IPS-18a (cell line): ENCODE measurements around the gene LHCGR.

Source experiments
- H3K27ac ChIP-seq: one replicate; pipeline ENCODE4 v1.5.1; 2013; ENCODE audit warnings: low read length
- H3K27me3 ChIP-seq: one replicate; pipeline ENCODE4 v1.6.1; 2013; ENCODE audit warnings: mild to moderate bottlenecking, low read length; ENCODE audit not compliant: control insufficient read depth, insufficient read depth
- H3K36me3 ChIP-seq: one replicate; pipeline ENCODE4 v1.6.1; 2013; ENCODE audit warnings: low read depth, low read length; ENCODE audit not compliant: control insufficient read depth
- H3K4me1 ChIP-seq: one replicate; pipeline ENCODE4 v1.6.1; 2013; ENCODE audit warnings: low read depth, low read length; ENCODE audit not compliant: control insufficient read depth
- H3K4me3 ChIP-seq: one replicate; pipeline ENCODE4 v1.5.1; 2013; ENCODE audit warnings: low read length
- H3K9ac ChIP-seq: one replicate; pipeline ENCODE4 v1.6.1; 2013; ENCODE audit warnings: mild to moderate bottlenecking, low read length, moderate library complexity
- H3K9me3 ChIP-seq: one replicate; pipeline ENCODE4 v1.6.1; 2013; ENCODE audit warnings: low read depth, low read length; ENCODE audit not compliant: control insufficient read depth

The LHCGR gene

DNA sequence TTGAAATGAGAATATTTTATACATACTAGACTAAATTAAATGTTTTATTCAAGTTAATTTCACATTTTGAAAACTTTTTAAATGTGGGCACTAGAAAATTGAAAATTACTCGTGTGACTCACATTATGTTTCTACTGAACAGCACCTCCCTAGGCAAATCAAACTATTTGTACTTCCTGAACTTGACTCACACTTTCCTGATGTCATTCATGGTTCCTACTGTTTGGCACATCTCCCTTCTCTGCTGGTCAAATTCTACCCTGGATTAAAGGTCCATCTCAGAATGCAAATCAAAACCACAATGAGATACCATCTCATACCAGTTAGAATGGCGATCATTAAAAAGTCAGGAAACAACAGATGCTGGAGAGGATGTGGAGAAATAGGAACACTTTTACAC, 16.7 kb downstream of the LHCGR start:
- Histone ChIP-seq H3K9ac (no peak overlapping the region), H3K36me3 (no peaks in the 10 kb centered on the region), H3K4me1 (no peaks in the 10 kb centered on the region), H3K27ac (no peak overlapping the region), H3K9me3 (no peaks in the 10 kb centered on the region), H3K4me3 (no peak overlapping the region), H3K27me3 (no peaks in the 10 kb centered on the region)

- Histone ChIP-seq H3K9ac (no peak overlapping the region), H3K36me3 (no peaks in the 10 kb centered on the region), H3K27me3 (no peaks in the 10 kb centered on the region)
Measured at GRCh38 chr2:48736251-48736650, 19.3 kb downstream of the LHCGR start.

GRCh38 chr2:48734576-48735303, 20.8 kb downstream of the LHCGR start:
- Histone ChIP-seq H3K4me3 (no peak overlapping the region), H3K27me3 (no peaks in the 10 kb centered on the region), H3K27ac (no peak overlapping the region)

More at GRCh38 chr2:48736251-48736650, 19.3 kb downstream of the LHCGR start:
- Histone ChIP-seq H3K4me3 (no peak overlapping the region), H3K9me3 (no peaks in the 10 kb centered on the region), H3K4me1 (peaks cover 10% of the 10 kb centered on the region), H3K27ac (no peak overlapping the region)

DNA sequence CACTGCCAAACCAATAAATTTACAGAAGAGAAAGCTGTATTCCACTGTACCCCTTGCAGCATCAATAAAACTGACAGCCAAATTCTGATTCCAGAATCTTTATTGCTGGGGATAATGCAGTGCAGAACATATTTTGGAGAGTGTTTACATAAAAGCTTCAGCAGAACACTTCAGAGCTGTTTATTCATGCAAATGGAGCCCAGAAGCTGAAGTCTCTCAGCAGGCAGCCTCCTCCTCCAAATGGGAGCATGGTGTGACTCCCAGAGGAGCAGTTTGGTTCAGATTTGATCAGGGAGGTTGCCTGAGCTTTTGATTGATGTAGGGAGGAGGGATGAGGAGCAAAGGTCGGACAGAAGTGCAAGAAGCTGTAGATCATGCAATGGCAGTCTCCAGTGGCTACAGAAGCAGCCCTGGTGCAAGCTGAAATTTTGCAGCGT, 22.4 kb downstream of the LHCGR start:
- Histone ChIP-seq H3K4me3 (no peak overlapping the region), H3K9ac (no peak overlapping the region), H3K9me3 (no peaks in the 10 kb centered on the region), H3K27ac (no peak overlapping the region), H3K36me3 (no peaks in the 10 kb centered on the region), H3K4me1 (peaks cover 35% of the 10 kb centered on the region), H3K27me3 (no peaks in the 10 kb centered on the region)

More at GRCh38 chr2:48734576-48735303, 20.8 kb downstream of the LHCGR start:
- Histone ChIP-seq H3K9ac (no peak overlapping the region), H3K4me1 (peaks cover 18% of the 10 kb centered on the region), H3K36me3 (no peaks in the 10 kb centered on the region), H3K9me3 (no peaks in the 10 kb centered on the region)

DNA sequence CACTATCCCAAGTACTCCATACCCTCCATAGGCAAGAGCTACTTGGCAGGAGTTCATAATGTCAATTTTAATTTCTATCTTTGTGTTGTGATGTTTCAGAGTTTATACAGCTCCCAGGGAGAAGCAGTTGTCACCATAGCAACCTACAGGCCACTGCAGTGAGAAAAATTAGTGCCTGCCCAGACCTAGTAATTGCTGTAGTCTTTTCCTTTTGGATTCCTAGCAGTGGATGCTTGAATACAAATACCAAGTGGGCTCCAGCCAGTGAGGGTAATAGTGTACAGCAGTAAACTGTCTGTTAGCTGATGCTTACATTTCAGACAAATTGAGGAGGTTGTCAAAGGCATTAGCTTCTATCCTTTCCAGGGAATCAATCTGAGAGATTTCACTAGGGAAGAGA, 26.7 kb downstream of the LHCGR start:
- Histone ChIP-seq H3K36me3 (no peaks in the 10 kb centered on the region), H3K9me3 (no peaks in the 10 kb centered on the region), H3K9ac (no peak overlapping the region), H3K27me3 (no peaks in the 10 kb centered on the region), H3K4me3 (no peak overlapping the region), H3K4me1 (peaks cover 35% of the 10 kb centered on the region), H3K27ac (no peak overlapping the region)

DNA sequence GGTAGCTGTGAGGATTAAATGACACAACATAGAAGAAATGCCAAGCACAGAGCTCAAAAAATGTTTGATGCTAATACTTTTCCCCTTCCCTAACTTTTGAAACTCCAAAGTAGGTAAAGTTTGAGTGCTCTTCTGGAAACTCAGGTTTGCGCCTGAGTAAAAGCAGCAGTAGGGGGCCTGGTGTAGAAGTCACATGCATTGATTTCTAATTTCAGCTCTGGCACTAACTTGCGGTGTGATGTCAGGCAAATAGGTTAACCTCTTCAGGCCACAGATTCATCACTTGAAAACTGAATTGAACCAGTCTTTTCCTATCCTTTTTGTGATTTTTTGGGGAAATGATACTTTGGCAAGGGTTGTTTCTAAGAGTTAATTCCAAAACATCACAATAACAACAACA, 27.2 kb downstream of the LHCGR start:
- no peak overlapping the region for H3K9ac ChIP-seq

GRCh38 chr2:48727560-48727959, 28.0 kb downstream of the LHCGR start:
- Histone ChIP-seq H3K9me3 (no peaks in the 10 kb centered on the region), H3K4me1 (peaks cover 25% of the 10 kb centered on the region), H3K27ac (no peak overlapping the region), H3K36me3 (no peaks in the 10 kb centered on the region), H3K27me3 (no peaks in the 10 kb centered on the region), H3K4me3 (no peak overlapping the region), H3K9ac (no peak overlapping the region)

More for the DNA sequence above, 27.2 kb downstream of the LHCGR start:
- Histone ChIP-seq H3K27me3 (no peaks in the 10 kb centered on the region), H3K27ac (no peak overlapping the region), H3K4me1 (peaks cover 31% of the 10 kb centered on the region), H3K36me3 (no peaks in the 10 kb centered on the region), H3K4me3 (no peak overlapping the region), H3K9me3 (no peaks in the 10 kb centered on the region)

DNA sequence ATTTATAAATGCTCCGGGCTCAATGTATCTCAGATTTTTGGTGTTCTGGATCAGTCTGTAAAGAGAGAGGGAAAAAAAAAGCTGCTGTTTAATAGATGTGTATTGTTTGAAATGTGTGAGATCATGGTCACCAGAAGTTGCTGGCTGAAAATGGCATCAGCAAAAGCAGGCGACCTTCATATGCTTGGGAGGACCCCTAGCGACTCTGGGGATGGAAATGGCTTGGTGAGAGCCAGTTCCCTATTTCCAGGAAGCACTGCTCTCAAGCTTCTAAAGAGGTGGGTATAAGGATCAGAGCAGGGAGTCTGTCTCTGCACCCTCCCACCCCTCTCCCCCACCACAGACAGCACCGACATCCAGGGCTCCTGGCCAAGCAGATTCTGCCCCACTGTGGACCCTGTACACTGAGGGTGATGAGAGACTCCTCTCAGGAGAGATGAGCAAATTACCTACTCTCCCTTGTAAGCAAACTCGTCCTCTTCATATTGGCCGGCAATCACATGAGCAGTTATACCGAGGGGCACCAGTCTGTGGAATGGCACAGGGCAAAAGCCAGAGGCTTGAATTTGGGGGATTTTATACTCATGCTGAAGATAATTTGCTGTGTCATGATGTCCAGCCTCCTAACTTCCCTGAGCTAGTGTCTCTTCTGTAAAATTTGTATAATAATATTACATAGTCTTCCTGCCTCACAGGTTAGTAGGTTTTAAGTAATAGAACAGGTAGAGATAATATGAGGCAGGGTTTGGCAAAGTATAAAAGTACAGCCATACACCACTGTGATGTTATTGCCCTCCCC, 29.6 kb downstream of the LHCGR start:
- Histone ChIP-seq H3K4me1 (peaks cover 25% of the 10 kb centered on the region), H3K36me3 (no peaks in the 10 kb centered on the region), H3K27me3 (no peaks in the 10 kb centered on the region), H3K9me3 (no peaks in the 10 kb centered on the region), H3K9ac (no peak overlapping the region), H3K4me3 (no peak overlapping the region), H3K27ac (no peak overlapping the region)

DNA sequence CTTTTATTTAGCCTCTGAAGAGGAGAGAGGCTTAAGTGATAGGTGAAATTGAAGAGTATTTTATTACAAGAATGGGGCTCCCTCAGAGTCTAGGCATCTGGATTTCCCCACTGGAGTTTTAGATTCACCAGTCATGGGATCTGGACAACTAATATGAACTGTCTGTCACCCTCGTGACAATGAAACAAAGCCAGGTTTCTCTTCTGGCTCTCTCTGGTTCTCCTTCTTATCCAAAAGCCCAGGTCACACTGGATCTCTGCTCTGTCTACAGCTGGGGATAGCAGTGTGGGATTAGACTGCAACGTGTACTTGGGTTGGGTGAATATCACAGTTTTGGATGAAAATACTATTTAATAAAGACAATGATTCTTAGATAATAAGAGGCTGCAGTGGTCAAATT, 31.2 kb downstream of the LHCGR start:
- Histone ChIP-seq H3K4me3 (no peak overlapping the region), H3K27me3 (no peaks in the 10 kb centered on the region), H3K27ac (no peak overlapping the region), H3K9ac (no peak overlapping the region), H3K36me3 (no peaks in the 10 kb centered on the region), H3K9me3 (no peaks in the 10 kb centered on the region), H3K4me1 (peaks cover 16% of the 10 kb centered on the region)

DNA sequence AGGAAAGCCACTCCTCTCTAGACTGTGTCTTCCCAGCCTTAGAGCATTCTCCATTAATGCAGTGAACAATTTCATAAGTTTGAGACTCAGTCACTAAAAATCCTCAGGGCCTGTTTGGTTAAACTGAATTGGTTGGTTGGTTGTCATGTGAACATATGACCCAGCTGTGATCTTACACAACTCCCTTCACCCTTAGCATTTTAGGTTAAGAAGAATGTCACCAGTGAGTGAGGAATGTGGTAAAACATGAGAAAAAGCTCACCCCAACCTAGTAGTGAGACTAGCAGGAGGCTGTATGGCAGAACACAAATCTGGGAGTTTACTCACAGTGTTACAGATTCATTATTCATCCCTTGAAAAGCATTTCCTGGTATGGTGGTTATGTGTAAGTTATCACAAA, 32.4 kb downstream of the LHCGR start:
- H3K4me1 ChIP-seq: peaks cover 5% of the 10 kb centered on the region
- H3K4me3 ChIP-seq: no peak overlapping the region
- no peaks in the 10 kb centered on the region for H3K27me3 ChIP-seq
- H3K9me3 ChIP-seq: no peaks in the 10 kb centered on the region
- no peaks in the 10 kb centered on the region for H3K36me3 ChIP-seq
- H3K9ac ChIP-seq: no peak overlapping the region
- no peak overlapping the region for H3K27ac ChIP-seq

- Histone ChIP-seq H3K9me3 (no peaks in the 10 kb centered on the region), H3K9ac (no peak overlapping the region), H3K4me3 (no peak overlapping the region), H3K36me3 (no peaks in the 10 kb centered on the region), H3K4me1 (peaks cover 10% of the 10 kb centered on the region), H3K27me3 (no peaks in the 10 kb centered on the region), H3K27ac (no peak overlapping the region)
Measured at GRCh38 chr2:48722391-48722790, 33.1 kb downstream of the LHCGR start.
